OCI-LY1 (cell line): ENCODE data around the gene IGSF22.

ENCODE experiments used
- CTCF ChIP-seq: fragments of 200-600 bp; sonication (generic), shearing (Covaris generic); IDR thresholded peaks from 2 replicates; pipeline ENCODE4 v1.5.1; 2017; ENCODE audit warnings: mild to moderate bottlenecking, antibody characterized with exemption, low read length, moderate library complexity, mixed read lengths
- EZH2 ChIP-seq: fragments of 200-600 bp; sonication (generic), shearing (Covaris generic); IDR thresholded peaks from 2 replicates; pipeline ENCODE4 v1.8.0; 2017; ENCODE audit warnings: borderline replicate concordance, mixed run types, mild to moderate bottlenecking, antibody characterized with exemption, low read length, moderate library complexity, mixed read lengths

GRCh38 chr11:18770479-18771125 is 44.6 kb upstream of the IGSF22 start:
- no peak for TF ChIP-seq CTCF
- TF ChIP-seq EZH2 = no peak
